ENCODE data around the gene PLD4.
"Not testable (repeated sequence)": the region's sequence is repeated elsewhere in the genome, so short reads cannot be mapped to it uniquely, and the experiment has no call there.

The PLD4 gene

DNA sequence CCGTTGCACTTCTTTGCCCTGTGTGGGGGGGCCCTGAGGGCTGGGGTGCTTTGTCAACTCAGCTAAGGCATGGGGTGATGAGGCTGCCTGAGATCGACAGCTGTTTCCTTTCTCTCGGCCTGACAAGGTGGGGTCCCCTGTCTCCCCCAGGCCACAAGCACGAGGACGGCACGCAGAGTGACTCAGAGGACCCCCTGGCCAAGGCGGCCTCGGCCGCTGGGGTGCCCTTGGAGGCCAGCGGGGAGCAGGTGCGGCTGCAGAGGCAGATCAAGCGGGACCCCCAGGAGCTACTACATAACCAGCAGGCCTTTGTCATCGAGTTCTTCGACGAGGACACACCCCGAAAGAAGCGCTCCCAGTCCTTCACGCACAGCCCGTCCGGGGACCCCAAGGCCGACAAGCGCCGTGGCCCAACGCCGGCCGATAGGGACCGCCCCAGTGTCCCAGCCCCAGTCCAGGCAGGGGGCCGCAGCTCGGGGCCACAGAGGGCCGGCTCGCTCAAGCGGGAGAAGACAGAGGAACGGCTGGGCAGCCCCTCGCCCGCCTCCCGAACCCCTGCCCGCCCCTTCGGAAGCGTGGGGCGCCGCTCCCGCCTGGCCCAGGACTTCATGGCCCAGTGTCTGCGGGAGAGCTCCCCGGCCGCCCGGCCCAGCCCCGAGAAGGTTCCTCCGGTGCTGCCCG lies 40.9 kb upstream of the PLD4 start:
- POLR2A ChIA-PET, result no interaction called here
- DNase-seq (ENCODE audit: extremely low spot score), result no peak
- CTCF ChIA-PET, result interaction anchor here (1.0 kb wide), 1 partner anchor 13 kb away, joined by 4 read pairs; no protein-coding TSS in a partner anchor
- TF ChIP-seq ELF4 (IDR thresholded peaks at IDR 0.05) (no peak), LEF1 (IDR thresholded peaks at IDR 0.05; ENCODE audit: borderline replicate concordance) (no peak), SP1 (IDR thresholded peaks at IDR 0.05) (no peak), TARDBP (IDR thresholded peaks at IDR 0.05) (no peak), FOXA1 (IDR thresholded peaks at IDR 0.05) (no peak), BHLHE40 (IDR thresholded peaks at IDR 0.05; ENCODE audit: borderline replicate concordance) (no peak), NFRKB (IDR thresholded peaks at IDR 0.05) (no peak), CTBP1 (IDR thresholded peaks at IDR 0.05; ENCODE audit: borderline replicate concordance) (no peak), HDGF (IDR thresholded peaks at IDR 0.05; ENCODE audit: borderline replicate concordance) (no peak), ZNF384 (IDR thresholded peaks at IDR 0.05) (no peak), FOXK2 (IDR thresholded peaks at IDR 0.05) (no peak), FOXM1 (IDR thresholded peaks at IDR 0.05; ENCODE audit: borderline replicate concordance) (no peak), L3MBTL2 (conservative IDR thresholded peaks at IDR 0.05) (no peak), SUZ12 (IDR thresholded peaks at IDR 0.05) (no peak), ARNT (IDR thresholded peaks at IDR 0.05) (no peak)
- TF ChIP-seq, protein P1, sequence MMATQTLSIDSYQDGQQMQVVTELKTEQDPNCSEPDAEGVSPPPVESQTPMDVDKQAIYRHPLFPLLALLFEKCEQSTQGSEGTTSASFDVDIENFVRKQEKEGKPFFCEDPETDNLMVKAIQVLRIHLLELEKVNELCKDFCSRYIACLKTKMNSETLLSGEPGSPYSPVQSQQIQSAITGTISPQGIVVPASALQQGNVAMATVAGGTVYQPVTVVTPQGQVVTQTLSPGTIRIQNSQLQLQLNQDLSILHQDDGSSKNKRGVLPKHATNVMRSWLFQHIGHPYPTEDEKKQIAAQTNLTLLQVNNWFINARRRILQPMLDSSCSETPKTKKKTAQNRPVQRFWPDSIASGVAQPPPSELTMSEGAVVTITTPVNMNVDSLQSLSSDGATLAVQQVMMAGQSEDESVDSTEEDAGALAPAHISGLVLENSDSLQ (IDR thresholded peaks at IDR 0.05), result no peak

DNA sequence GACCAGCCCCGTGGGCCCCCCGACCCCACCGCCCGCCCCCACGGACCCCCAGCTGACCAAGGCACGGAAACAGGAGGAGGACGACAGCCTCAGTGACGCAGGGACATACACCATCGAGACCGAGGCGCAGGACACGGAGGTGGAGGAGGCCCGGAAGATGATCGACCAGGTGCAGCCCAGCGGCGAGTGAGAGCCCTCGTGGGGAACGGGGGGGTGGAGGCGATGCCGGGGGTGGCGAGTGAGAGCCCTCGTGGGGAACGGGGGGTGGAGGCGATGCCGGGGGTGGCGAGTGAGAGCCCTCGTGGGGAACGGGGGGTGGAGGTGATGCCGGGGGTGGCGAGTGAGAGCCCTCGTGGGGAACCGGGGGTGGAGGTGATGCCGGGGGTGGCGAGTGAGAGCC lies 40.3 kb upstream of the PLD4 start:
- CTCF ChIA-PET; DNase-seq (ENCODE audit: extremely low spot score); POLR2A ChIA-PET: not testable (repeated sequence)

DNA sequence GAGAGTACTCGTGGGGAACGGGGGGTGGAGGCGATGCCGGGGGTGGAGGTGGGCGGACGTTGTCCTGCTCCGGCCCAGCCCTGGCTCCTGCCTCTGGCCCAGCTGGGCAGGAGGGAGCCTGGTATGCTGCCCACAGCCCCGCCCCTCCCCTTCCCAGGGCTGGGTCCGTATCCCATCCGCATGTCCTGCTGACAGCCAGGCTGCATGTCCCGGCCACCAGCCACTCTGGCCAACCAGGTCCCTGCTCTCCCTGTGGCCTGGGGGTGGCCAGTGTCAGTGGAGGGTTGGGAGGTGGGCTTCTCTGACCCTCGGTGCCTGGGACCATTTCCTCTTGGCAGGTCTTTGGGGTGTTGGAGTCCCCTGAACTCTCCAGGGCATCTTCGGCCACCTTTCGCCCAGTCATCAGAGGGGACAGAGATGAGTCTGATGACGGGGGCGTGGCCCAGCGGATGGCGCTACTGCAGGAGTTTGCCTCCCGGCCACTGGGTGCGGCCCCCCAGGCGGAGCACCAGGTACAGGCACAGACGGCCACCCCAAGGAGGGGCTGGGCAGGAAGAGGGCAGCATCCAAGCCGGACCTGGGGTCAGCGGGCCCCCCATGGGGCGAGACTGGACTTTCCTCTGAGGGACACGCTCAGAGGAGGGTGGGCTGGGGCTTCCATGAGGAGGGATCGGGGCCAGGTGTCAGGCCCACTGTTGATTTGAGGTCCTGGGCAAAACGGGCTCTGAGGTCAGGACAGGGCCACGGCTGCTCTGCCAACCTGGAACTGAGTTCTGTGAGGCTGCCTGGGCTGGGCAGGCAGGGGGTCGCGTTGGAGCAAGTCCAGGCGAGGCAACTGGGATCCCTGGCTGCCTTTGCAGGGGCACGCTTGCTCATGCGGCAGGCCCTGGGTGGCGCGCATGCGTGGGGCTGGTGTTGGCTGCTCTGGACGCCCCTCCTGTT lies 39.4 kb upstream of the PLD4 start:
- TF ChIP-seq TARDBP (IDR thresholded peaks at IDR 0.05) (no peak), BHLHE40 (IDR thresholded peaks at IDR 0.05; ENCODE audit: borderline replicate concordance) (no peak), ELF4 (IDR thresholded peaks at IDR 0.05) (no peak), HDGF (IDR thresholded peaks at IDR 0.05; ENCODE audit: borderline replicate concordance) (no peak), ARNT (IDR thresholded peaks at IDR 0.05) (no peak), SP1 (IDR thresholded peaks at IDR 0.05) (no peak), L3MBTL2 (conservative IDR thresholded peaks at IDR 0.05) (no peak), LEF1 (IDR thresholded peaks at IDR 0.05; ENCODE audit: borderline replicate concordance) (no peak), NFRKB (IDR thresholded peaks at IDR 0.05) (no peak), FOXA1 (IDR thresholded peaks at IDR 0.05) (no peak), CTBP1 (IDR thresholded peaks at IDR 0.05; ENCODE audit: borderline replicate concordance) (no peak), SUZ12 (IDR thresholded peaks at IDR 0.05) (no peak), ZNF384 (IDR thresholded peaks at IDR 0.05) (no peak), FOXK2 (IDR thresholded peaks at IDR 0.05) (no peak), FOXM1 (IDR thresholded peaks at IDR 0.05; ENCODE audit: borderline replicate concordance) (no peak)
- TF ChIP-seq, protein P1 (IDR thresholded peaks at IDR 0.05), result no peak
- POLR2A ChIA-PET, result no interaction called here
- DNase-seq (ENCODE audit: extremely low spot score), result no peak
- CTCF ChIA-PET, result no interaction called here

DNA sequence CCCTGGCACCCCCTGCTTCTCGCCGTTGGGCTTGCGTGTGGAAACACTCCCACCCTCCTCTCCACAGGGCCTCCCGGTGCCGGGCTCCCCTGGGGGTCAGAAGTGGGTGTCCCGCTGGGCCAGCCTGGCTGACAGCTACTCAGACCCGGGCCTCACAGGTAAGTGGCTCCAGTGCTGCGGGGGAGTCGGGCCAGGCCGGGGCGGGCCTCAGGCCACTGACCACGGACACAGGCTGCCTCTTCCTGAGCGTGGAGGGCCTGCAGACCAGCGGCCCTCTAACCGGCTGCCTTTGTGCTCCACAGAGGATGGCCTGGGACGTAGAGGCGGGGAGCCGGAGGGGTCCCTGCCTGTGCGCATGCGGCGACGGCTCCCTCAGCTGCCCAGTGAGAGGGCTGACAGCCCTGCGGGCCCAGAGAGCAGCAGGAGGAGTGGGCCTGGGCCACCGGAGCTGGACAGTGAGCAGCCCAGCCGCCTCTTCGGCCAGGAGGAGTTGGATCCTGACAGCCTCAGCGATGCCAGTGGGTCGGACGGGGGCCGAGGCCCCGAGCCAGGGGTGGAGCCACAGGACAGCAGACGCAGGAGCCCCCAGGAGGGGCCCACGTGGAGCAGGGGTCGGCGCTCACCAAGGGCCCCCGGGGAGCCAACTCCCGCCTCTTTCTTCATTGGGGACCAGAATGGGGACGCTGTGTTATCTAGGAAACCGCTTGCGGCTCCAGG lies 38.5 kb upstream of the PLD4 start:
- CTCF ChIA-PET, result no interaction called here
- TF ChIP-seq NFRKB (IDR thresholded peaks at IDR 0.05) (no peak), SP1 (IDR thresholded peaks at IDR 0.05) (no peak), L3MBTL2 (conservative IDR thresholded peaks at IDR 0.05) (no peak), BHLHE40 (IDR thresholded peaks at IDR 0.05; ENCODE audit: borderline replicate concordance) (no peak), TARDBP (IDR thresholded peaks at IDR 0.05) (no peak), HDGF (IDR thresholded peaks at IDR 0.05; ENCODE audit: borderline replicate concordance) (no peak), CTBP1 (IDR thresholded peaks at IDR 0.05; ENCODE audit: borderline replicate concordance) (no peak), ARNT (IDR thresholded peaks at IDR 0.05) (no peak), FOXA1 (IDR thresholded peaks at IDR 0.05) (no peak), ELF4 (IDR thresholded peaks at IDR 0.05) (no peak), ZNF384 (IDR thresholded peaks at IDR 0.05) (no peak)
- POLR2A ChIA-PET, result no interaction called here
- DNase-seq (ENCODE audit: extremely low spot score), result no peak

DNA sequence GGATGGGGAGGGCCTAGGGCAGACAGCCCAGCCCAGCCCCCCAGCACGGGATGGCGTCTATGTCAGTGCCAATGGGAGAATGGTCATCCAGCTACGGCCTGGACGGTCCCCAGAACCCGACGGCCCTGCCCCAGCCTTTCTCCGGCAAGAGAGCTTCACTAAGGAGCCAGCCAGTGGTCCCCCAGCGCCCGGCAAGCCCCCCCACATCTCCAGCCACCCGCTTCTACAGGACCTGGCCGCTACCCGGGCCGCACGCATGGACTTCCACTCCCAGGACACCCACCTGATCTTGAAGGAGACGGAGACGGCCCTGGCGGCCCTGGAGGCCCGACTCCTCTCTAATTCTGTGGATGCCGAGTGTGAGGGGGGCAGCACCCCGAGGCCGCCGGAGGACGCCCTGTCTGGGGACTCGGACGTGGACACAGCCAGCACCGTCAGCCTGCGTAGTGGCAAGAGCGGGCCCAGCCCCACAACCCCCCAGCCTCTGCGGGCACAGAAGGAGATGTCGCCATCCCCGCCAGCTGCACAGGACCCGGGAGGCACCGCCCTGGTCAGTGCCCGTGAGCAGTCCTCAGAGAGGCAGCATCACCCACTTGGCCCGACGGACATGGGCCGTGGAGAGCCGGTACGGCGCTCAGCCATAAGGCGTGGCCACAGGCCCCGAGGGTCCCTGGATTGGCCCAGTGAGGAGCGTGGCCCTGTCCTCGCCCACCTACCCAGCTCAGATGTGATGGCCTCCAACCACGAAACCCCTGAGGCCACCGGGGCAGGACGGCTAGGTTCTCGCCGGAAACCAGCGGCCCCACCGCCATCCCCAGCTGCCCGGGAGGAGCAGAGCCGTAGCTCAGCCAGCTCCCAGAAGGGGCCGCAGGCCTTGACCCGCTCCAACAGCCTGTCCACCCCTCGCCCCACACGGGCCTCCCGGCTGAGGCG lies 37.7 kb upstream of the PLD4 start:
- no peak for DNase-seq (ENCODE audit: extremely low spot score)
- TF ChIP-seq ELF4 (IDR thresholded peaks at IDR 0.05) (no peak), L3MBTL2 (conservative IDR thresholded peaks at IDR 0.05) (no peak), CTBP1 (IDR thresholded peaks at IDR 0.05; ENCODE audit: borderline replicate concordance) (no peak), TARDBP (IDR thresholded peaks at IDR 0.05) (no peak), LEF1 (IDR thresholded peaks at IDR 0.05; ENCODE audit: borderline replicate concordance) (no peak)
- ChIA-PET POLR2A (no interaction called here), CTCF (no interaction called here)
